Osteocyte (in vitro differentiated cells): ENCODE data around the gene GIT1. TPM values are rescaled to one million over a fixed set of nuclear protein-coding genes. Genes with fewer than 3 reads are reported as not detected.

Experiments
- DNase-seq: peaks from one replicate; pipeline ENCODE4 v3.0.0; 2021; ENCODE audit warnings: mixed read lengths; ENCODE audit not compliant: unreplicated experiment; ENCODE audit errors: extremely low spot score
- H3K27ac Mint-ChIP-seq: one replicate; pipeline ENCODE4 v1.8.0; 2021; ENCODE audit warnings: mild to moderate bottlenecking, mixed read lengths; ENCODE audit not compliant: unreplicated experiment
- H3K27me3 Mint-ChIP-seq: one replicate; pipeline ENCODE4 v1.8.0; 2021; ENCODE audit warnings: mixed read lengths; ENCODE audit not compliant: unreplicated experiment
- H3K36me3 Mint-ChIP-seq: one replicate; pipeline ENCODE4 v1.8.0; 2021; ENCODE audit warnings: mixed read lengths; ENCODE audit not compliant: unreplicated experiment
- H3K4me1 Mint-ChIP-seq: one replicate; pipeline ENCODE4 v1.8.0; 2021; ENCODE audit warnings: mixed read lengths; ENCODE audit not compliant: unreplicated experiment
- H3K4me3 Mint-ChIP-seq: one replicate; pipeline ENCODE4 v1.8.0; 2021; ENCODE audit warnings: mild to moderate bottlenecking, moderate library complexity, mixed read lengths; ENCODE audit not compliant: unreplicated experiment
- H3K9me3 Mint-ChIP-seq: one replicate; pipeline ENCODE4 v1.8.0; 2021; ENCODE audit warnings: mixed read lengths; ENCODE audit not compliant: unreplicated experiment
- total RNA-seq: library from RNA; stranded (reverse); gene quantifications from 2 replicates; pipeline ENCODE4 v1.2.1, GENCODE V29; 2021
- TF ChIP-seq, protein P1 (sequence below): fragments of 200-600 bp; sonication (generic); IDR thresholded peaks from 2 replicates; pipeline ENCODE4 v1.5.0; 2021; ENCODE audit warnings: antibody characterized with exemption, mild to moderate bottlenecking, moderate library complexity

The GIT1 gene
- total RNA-seq, 1 donor from 2014 or later, result 50.7 TPM

DNA sequence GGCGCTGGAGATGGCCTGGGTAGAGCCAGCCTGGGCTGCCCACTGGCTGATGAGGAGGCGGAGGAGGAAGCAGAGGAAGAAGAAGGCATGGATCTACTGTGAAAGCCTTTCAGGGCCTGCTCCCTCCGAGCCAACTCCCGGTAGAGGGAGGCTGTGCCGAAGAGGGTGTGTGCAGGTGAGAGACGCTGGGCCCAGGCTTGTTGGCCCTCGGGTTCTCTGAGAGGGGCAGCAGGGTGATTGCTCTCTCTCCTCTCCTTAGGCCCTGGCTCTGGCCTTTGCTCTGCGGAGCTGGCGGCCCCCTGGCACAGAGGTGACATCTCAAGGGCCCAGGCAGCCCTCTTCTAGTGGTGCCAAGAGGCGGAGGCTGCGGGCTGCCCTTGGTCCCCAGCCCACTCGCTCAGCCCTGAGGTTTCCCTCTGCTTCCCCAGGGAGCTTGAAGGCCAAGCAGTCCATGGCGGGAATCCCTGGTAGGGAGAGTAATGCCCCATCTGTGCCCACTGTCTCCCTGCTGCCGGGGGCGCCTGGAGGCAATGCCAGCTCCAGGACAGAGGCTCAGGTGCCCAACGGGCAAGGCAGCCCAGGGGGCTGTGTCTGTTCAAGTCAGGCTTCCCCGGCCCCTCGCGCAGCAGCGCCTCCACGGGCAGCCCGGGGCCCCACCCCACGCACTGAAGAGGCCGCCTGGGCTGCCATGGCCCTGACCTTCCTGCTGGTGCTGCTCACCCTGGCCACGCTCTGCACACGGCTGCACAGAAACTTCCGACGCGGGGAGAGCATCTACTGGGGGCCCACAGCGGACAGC, 17.4 kb downstream of the GIT1 start:
- Mint-ChIP-seq H3K27ac (no peak overlapping the region), H3K9me3 (no peaks in the 10 kb centered on the region), H3K4me1 (peaks cover 17% of the 10 kb centered on the region), H3K36me3 (peaks cover 9% of the 10 kb centered on the region), H3K4me3 (no peak overlapping the region), H3K27me3 (no peaks in the 10 kb centered on the region)
- DNase-seq, result no peak
- TF ChIP-seq, protein P1, sequence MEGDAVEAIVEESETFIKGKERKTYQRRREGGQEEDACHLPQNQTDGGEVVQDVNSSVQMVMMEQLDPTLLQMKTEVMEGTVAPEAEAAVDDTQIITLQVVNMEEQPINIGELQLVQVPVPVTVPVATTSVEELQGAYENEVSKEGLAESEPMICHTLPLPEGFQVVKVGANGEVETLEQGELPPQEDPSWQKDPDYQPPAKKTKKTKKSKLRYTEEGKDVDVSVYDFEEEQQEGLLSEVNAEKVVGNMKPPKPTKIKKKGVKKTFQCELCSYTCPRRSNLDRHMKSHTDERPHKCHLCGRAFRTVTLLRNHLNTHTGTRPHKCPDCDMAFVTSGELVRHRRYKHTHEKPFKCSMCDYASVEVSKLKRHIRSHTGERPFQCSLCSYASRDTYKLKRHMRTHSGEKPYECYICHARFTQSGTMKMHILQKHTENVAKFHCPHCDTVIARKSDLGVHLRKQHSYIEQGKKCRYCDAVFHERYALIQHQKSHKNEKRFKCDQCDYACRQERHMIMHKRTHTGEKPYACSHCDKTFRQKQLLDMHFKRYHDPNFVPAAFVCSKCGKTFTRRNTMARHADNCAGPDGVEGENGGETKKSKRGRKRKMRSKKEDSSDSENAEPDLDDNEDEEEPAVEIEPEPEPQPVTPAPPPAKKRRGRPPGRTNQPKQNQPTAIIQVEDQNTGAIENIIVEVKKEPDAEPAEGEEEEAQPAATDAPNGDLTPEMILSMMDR, result no peak

DNA sequence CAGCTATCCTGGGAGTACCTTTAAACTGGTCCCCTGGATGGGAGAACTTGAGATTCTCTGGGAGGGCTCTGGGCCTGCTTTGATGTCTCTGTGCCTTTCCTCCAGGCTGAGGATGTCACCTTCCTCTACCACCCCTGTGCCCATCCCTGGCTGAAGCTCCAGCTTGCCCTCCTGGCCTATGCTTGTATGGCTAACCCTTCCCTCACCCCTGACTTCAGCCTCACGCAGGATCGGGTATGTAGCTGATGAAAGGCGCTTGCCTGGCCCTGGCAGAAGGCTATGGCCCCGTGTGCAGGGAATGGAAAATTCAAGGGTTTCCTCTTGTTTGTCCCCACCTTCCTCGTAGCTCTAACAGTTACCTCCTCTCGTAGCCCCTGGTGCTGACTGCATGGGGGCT, 18.0 kb downstream of the GIT1 start:
- Mint-ChIP-seq H3K27ac (no peak overlapping the region), H3K36me3 (peaks cover 9% of the 10 kb centered on the region), H3K9me3 (no peaks in the 10 kb centered on the region), H3K27me3 (no peaks in the 10 kb centered on the region), H3K4me3 (no peak overlapping the region), H3K4me1 (peaks cover 17% of the 10 kb centered on the region)
- TF ChIP-seq, protein P1, result no peak
- no peak for DNase-seq

DNA sequence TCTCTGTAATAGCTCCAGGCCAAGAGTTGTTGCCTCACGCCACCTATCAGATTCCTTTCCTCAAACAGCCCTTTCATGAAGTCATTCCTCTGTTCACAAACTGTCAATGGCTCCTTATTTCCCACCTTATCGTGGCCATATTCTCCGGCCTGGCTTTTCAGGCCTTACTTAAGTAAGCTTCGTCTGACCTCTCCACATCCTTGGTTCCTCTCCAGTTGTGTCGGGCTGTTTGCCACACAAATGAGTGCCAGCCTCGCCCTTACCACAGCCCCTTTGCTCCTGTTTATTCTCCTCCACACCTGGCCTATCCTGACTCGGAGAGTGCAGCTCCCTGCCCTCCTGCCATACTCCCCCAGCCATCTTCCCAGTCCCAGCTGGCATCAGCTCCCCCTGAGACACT, 18.9 kb downstream of the GIT1 start:
- TF ChIP-seq, protein P1, result no peak
- H3K36me3 Mint-ChIP-seq, result peaks cover 9% of the 10 kb centered on the region
- H3K27me3 Mint-ChIP-seq, result no peaks in the 10 kb centered on the region
- H3K4me1 Mint-ChIP-seq, result peaks cover 24% of the 10 kb centered on the region
- no peaks in the 10 kb centered on the region for H3K9me3 Mint-ChIP-seq
- H3K4me3 Mint-ChIP-seq, result peak overlapping the region; percentile 30
- H3K27ac Mint-ChIP-seq, result peak overlapping the region; percentile 6
- peak; percentile 42 for DNase-seq

DNA sequence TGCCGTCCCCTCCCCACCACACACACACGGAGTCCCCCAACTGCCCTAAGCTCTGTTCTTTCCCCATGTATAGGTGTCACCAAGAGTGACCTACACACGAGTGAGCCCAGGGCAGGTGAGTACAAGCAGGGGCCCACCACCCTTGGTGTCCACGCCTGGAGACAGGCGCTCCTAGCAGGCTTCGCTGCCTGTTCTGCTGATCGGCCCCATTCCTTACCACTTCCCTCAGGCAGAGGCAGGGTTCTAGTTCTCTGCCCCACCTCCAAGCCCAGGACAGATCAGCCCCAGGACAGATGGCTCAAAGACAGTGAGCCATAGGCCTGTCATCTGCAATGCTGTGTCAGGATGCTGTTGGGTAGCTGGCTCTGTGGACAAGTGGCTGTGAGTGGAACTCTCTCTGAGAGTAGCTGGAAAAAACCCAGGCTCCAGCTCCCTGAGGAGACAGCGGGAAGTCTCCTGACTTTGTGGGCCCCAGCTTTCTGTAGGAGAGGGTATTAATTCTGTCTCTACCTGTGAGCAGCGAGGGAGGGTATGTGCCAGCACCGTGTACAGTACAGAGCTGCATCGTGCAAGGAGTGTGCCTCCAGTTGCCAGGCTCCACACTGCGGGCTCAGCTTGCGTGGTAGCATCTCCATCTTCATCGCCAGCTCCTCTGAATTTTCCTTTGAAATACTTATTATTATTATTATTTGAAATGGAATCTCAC, 20.1 kb downstream of the GIT1 start:
- peaks cover 5% of the 10 kb centered on the region for H3K36me3 Mint-ChIP-seq
- DNase-seq, result peak; percentile 72

More for the DNA sequence above, 20.1 kb downstream of the GIT1 start:
- Mint-ChIP-seq H3K4me1 (peaks cover 24% of the 10 kb centered on the region), H3K4me3 (peak overlapping the region; percentile 85), H3K27ac (peak overlapping the region; percentile 89), H3K9me3 (no peaks in the 10 kb centered on the region), H3K27me3 (no peaks in the 10 kb centered on the region)
- TF ChIP-seq, protein P1, result no peak
